HG03460 (cell line): Measurements from ENCODE around the gene PITPNC1.
"Not testable (repeated sequence)": the region's sequence is repeated elsewhere in the genome, so short reads cannot be mapped to it uniquely, and the experiment has no call there.

ENCODE experiments used
- ATAC-seq: cut with Tn5 transposase; IDR thresholded peaks from one replicate; pipeline ENCODE4 v1.9.1; 2021; ENCODE audit not compliant: unreplicated experiment

PITPNC1 gene

GRCh38 chr17:67376737-67377487 lies at the start of gene PITPNC1:
Gene PITPNC1 (plus strand): TSS chr17:67377281.
- ATAC-seq = peak; percentile 68

GRCh38 chr17:67328026-67328425 lies 49.1 kb upstream of the PITPNC1 start:
- ATAC-seq = no peak

GRCh38 chr17:67331381-67332161 lies 45.5 kb upstream of the PITPNC1 start:
- not testable (repeated sequence) for ATAC-seq

DNA sequence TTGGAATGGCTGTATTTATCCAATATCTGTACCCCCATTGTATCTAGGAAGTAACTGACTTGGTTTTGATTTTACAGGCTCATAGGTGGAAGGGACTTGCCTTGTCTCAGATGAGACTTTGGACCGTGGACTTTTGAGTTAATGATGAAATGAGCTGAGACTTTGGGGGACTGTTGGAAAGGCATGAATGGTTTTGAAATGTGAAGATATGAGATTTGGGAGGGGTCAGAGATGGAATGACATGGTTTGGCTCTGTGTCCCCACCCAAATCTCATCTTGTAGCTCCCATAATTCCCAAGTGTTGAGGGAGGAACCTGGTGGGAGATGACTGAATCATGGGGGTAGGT lies 44.9 kb upstream of the PITPNC1 start:
- ATAC-seq = not testable (repeated sequence)

DNA sequence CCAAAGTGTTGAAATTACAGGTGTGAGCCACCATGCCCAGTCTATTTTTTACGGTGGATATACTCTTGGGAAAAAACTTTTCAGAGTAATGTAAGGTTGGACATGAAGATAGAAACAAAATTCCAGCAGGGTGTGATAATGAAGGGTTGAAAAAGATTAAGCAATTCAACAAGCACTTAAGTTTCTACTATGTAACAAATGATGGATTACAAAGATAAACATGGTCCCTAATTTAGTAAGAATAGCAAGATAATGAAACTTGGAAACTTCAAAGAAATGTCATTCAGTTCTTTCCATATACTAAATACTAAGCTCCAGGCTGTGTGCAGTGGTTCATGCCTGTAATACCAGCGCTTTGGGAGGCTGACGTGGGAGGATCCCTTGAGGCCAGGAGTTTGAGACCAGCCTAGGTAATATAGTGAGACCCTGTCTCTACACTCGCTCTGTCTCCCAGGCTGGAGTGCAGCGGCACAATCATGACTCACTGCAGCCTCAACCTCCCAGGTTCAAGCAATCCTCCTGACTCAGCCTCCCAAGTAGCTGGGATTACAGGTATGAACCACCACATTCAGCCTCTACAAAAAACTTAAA lies 41.7 kb upstream of the PITPNC1 start:
- no peak for ATAC-seq

DNA sequence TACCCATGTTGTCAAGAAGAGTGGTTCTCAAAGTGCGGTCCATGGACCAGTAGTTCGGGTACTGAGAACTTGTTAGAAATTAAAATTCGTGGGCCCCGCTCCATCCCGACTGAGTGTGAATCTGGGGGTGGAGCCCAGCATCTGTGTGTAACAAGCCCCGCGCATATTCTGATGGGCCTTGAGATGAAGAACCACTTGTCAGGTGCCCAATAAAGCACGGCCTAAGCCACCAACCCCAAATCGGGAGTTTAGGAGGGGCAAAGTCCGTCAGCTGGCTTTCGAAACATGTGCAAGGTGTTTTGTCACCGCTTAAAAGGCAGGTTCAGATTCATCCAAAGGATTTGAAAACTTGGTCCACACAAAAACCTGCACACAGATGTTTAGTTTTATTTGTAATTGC lies 40.2 kb upstream of the PITPNC1 start:
- no peak for ATAC-seq

- not testable (repeated sequence) for ATAC-seq
These were observed 38.7 kb upstream of the PITPNC1 start for GRCh38 chr17:67338353-67338752.

GRCh38 chr17:67343237-67343636 lies 33.8 kb upstream of the PITPNC1 start:
- no peak for ATAC-seq

GRCh38 chr17:67347826-67348225 lies 29.3 kb upstream of the PITPNC1 start:
- no peak for ATAC-seq

DNA sequence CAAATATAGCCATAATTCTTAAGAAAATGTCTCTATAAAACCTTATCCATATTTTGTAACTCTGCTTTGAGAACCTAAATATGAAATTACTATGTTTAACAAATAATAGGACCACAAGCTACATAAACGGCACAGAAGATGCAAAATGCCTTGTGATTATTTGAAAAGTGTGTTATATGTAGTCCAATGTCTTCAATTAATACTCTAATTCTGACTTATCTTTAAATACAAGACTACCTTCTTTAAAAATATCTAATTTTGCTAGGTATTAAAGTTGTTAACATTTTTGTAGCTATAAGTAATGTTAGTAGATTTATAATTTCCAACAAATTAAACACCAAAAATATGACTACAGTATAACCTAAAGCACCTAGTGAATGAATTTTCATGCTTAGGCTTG lies 27.7 kb upstream of the PITPNC1 start:
- ATAC-seq = no peak

DNA sequence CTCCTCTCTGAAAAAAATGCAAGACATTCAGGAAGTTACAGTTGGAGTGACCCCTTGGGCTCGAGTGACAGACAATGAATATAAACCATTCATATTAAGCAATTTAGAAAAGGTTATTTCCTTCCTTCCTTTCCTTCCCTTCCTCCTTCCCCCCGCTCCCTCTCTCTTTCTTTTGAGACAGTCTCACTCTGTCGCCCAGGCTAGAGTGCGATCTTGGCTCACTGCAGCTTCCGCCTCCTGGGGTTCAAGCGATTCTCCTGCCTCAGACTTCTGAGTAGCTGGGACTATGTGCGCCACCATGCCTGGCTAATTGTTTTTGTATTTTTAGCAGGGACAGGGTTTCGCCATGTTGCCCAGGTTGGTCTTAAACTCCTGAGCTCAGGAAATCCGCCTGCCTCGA lies 23.9 kb upstream of the PITPNC1 start:
- no peak for ATAC-seq

- ATAC-seq = no peak
These were observed 23.0 kb upstream of the PITPNC1 start for GRCh38 chr17:67353929-67354574.

GRCh38 chr17:67358612-67359011 lies 18.5 kb upstream of the PITPNC1 start:
- ATAC-seq = no peak

DNA sequence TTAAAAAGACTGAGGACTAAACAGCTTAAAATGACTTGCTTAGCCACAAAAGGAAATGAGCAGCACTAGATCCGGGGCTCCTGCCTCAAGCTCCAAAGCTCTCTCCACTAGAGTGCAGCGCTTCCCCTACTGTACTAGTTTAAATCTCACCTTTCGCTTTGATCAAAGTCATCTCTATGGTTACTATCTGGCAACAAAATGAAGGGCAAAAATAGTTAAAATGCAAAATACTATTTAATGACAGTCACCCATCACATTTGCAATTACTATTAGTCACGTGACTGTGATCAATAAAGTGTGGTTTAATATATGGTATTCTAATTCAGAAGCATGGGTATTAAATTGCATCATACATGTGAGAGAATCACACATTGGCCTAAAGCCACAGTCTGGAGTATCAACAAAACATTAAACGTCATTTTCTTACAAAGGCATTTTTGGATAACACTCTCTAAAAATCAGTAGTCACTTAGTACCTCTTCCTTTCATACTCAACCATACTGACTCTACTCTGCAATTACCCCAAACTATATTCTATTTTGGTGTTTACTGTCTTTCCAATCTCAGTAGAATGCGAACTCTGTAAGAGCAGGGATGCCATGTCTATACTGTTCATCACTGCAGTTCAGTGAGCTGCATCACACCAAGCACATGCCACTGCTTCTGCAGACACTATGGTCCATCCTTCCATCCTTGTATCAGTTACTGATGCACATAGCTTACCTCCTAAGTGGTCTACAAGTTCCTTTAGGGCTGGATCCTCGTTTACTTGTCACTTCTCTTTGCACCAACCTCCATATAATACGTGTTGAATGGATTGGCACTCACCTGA lies 16.9 kb upstream of the PITPNC1 start:
- ATAC-seq = no peak

- ATAC-seq = no peak
These were observed 16.2 kb upstream of the PITPNC1 start for GRCh38 chr17:67360880-67361279.

DNA sequence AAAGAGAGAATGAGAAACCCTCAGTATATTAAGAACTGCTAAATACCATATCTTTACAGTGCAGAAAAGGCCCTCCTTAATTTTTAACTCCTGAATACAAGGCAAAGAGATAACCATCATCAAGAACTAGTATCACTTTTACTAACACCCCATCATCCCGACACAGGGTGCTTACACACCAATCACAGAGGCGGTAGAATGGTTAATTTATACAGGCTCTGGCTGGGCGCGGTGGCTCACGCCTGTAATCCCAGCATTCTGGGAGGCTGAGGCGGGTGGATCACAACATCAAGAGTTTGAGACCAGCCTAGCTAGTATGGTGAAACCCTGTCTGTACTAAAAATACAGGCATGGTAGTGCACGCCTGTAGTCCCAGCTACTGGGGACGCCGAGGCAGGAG lies 14.9 kb upstream of the PITPNC1 start:
- ATAC-seq = no peak

GRCh38 chr17:67364847-67365737 lies 12.0 kb upstream of the PITPNC1 start:
- ATAC-seq = no peak

- peak; percentile 9 for ATAC-seq
These were observed 11.3 kb upstream of the PITPNC1 start for GRCh38 chr17:67365738-67366192.
